A549 (cell line): Measurements from ENCODE around the gene ABCB11.

ENCODE experiments used
- CBX2 ChIP-seq: fragments of 200-600 bp; sonication (generic); IDR thresholded peaks from 2 replicates; pipeline ENCODE4 v1.6.1; 2016; ENCODE audit warnings: low read depth, mild to moderate bottlenecking, borderline replicate concordance
- TF ChIP-seq, protein P1 (sequence below): fragments of 150-350 bp; IDR thresholded peaks from 2 replicates; pipeline ENCODE4 v1.6.1; 2014; ENCODE audit warnings: low read depth, mild to moderate bottlenecking, low read length

DNA sequence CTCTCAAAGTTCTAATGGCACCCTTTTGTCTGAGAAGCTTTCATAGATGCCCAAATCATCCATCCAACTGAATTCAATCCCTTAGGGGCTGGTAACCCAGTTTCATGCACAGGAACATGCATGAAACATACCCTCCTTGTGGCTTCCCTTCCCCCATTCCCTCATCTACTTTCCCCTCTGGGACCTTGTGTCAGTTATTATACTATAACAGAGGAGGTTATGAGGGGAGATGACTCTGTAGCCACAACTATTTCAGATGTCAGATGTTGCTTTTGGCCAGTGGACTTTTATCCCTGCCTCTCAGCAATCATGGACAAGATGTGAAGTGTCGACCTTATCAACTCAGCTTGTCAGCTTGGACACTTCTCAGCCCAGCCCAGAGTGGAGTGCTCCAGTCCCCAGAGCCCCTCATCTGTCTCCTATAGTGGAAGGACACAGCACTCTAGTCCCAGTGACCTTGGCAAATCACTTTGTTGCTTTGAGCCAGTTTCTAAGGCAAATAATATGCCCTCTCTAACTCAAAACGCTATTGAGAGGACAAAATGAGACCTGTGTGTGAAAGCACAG lies 46.6 kb upstream of the ABCB11 start:
- TF ChIP-seq CBX2 = no peak
- TF ChIP-seq, protein P1, sequence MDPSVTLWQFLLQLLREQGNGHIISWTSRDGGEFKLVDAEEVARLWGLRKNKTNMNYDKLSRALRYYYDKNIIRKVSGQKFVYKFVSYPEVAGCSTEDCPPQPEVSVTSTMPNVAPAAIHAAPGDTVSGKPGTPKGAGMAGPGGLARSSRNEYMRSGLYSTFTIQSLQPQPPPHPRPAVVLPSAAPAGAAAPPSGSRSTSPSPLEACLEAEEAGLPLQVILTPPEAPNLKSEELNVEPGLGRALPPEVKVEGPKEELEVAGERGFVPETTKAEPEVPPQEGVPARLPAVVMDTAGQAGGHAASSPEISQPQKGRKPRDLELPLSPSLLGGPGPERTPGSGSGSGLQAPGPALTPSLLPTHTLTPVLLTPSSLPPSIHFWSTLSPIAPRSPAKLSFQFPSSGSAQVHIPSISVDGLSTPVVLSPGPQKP = no peak
